Prostate gland (tissue), 2 donors: ENCODE measurements around the gene TBK1. TPM values are rescaled to one million over a fixed set of nuclear protein-coding genes. Genes with fewer than 3 reads are reported as not detected.

Source experiments
- DNase-seq: peaks from one replicate; pipeline ENCODE4 v3.0.0-alpha.2; 2019; ENCODE audit warnings: low spot score
- H3K27ac ChIP-seq, 2 donors: fragments of 200-600 bp; sonication (generic); 2 replicates each; pipeline ENCODE4 v1.5.1; 2017 to 2019
- H3K27me3 ChIP-seq: fragments of 200-600 bp; sonication (generic); replicated peaks from 2 replicates; pipeline ENCODE4 v1.5.1; 2019; ENCODE audit not compliant: insufficient read depth
- H3K36me3 ChIP-seq, 2 donors: fragments of 200-600 bp; sonication (generic); 1 replicate in 1 of 2; 2 replicates in 1 of 2; pipeline versions ENCODE4 v1.5.1 to v1.8.1; 2017 to 2019
- H3K4me1 ChIP-seq: fragments of 200-600 bp; sonication (generic); replicated peaks from 2 replicates; pipeline ENCODE4 v1.5.1; 2019
- H3K4me3 ChIP-seq, 2 donors: fragments of 200-600 bp; sonication (generic); 2 replicates each; pipeline ENCODE4 v1.5.1; 2017 to 2019
- H3K9me3 ChIP-seq: fragments of 200-600 bp; sonication (generic); 2 replicates; pipeline ENCODE4 v1.5.1; 2017
- POLR2A ChIP-seq: fragments of 450-650 bp; IDR thresholded peaks from one replicate; pipeline ENCODE4 v1.6.1; 2016; ENCODE audit warnings: antibody characterized with exemption, mild to moderate bottlenecking
- POLR2AphosphoS5 ChIP-seq: sonication (generic); formaldehyde crosslinking; IDR thresholded peaks from one replicate; pipeline ENCODE4 v1.6.1; 2017; ENCODE audit warnings: antibody characterized with exemption
- WGBS: methylation state at CpG from one replicate; pipeline ENCODE4 v1.1.5; 2018; 5-methylcytosine and 5-hydroxymethylcytosine counted together
- intact Hi-C: fragments of 100-400 bp; cut with DNase I; formaldehyde crosslinking; loops from one replicate; pipeline ENCODE4 v1.14.2; 2022
- total RNA-seq, 2 donors: library from RNA; depleted of rRNA; stranded (reverse); fragments of >200 nt; gene quantifications; one replicate each; pipeline ENCODE4 v1.1.0, GENCODE V29; 2016
- TF ChIP-seq, protein P1 (sequence below), 4 experiments: fragments of 200-600 bp in 2 of 4; fragments of 450-650 bp in 2 of 4; sonication (generic) in 2 of 4; IDR thresholded peaks; 1 replicate in 3 of 4; 2 replicates in 1 of 4; pipeline ENCODE4 v1.5.1; 2016 to 2019; ENCODE audit warnings: antibody characterized with exemption in 4 of 4, mild to moderate bottlenecking in 2 of 4, moderate library complexity in 2 of 4

Gene TBK1
- total RNA-seq, 2 donors from 2014 or later = 25.9 to 33.6 TPM

DNA sequence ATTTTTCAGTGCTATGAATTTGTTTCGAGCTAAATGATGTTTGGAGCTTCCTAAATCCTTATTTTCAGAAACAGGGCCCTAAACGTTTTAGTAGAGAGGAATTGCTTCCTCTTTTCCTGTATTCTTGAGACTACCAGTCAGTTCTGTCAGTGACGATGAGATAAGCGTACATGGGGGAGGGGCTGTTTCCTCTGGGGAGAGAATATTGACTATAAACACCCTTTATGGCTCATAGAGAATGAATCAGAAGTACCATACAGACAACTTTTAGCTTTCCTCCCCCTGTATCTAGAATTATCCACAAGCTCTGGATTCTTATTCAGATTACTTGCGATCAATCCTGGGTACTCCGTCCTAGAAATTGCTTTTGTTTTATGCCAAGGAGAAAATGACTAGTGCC, 5.1 kb downstream of the TBK1 start:
- no peaks in the 10 kb centered on the region for H3K4me1 ChIP-seq
- no peaks in the 10 kb centered on the region for H3K27me3 ChIP-seq
- no peaks in the 10 kb centered on the region for H3K36me3 ChIP-seq
- no peaks in the 10 kb centered on the region for H3K9me3 ChIP-seq
- no peak for DNase-seq
- WGBS = 54% methylated on average over 6 of the region's 6 CpGs
- TF ChIP-seq, protein P1, sequence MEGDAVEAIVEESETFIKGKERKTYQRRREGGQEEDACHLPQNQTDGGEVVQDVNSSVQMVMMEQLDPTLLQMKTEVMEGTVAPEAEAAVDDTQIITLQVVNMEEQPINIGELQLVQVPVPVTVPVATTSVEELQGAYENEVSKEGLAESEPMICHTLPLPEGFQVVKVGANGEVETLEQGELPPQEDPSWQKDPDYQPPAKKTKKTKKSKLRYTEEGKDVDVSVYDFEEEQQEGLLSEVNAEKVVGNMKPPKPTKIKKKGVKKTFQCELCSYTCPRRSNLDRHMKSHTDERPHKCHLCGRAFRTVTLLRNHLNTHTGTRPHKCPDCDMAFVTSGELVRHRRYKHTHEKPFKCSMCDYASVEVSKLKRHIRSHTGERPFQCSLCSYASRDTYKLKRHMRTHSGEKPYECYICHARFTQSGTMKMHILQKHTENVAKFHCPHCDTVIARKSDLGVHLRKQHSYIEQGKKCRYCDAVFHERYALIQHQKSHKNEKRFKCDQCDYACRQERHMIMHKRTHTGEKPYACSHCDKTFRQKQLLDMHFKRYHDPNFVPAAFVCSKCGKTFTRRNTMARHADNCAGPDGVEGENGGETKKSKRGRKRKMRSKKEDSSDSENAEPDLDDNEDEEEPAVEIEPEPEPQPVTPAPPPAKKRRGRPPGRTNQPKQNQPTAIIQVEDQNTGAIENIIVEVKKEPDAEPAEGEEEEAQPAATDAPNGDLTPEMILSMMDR (IDR thresholded peaks at IDR 0.05) = no peak
- TF ChIP-seq POLR2AphosphoS5 (no peak), POLR2A (no peak)
- H3K4me3 ChIP-seq = no peak overlapping the region
- no peak overlapping the region for H3K27ac ChIP-seq
- intact Hi-C loops = no loop called here

DNA sequence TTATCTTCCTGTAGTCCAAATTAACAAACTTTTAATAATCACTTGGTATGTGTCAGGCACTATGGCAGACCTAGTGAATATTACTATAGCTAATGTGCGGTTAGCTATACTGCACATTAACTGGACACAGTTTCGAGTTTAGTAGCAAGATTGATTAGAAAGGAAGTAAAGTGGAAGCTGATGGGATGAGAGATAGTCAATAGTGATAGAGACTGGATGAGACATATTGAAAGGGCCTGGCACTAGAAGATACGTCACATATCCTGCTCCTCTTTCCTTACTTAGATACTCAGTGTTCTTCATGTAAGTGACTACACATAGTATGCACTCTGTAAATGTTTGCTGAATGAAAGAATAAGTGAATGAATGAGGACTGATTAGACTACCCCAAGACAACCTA, 5.5 kb downstream of the TBK1 start:
- TF ChIP-seq POLR2A = no peak
- TF ChIP-seq, protein P1 (IDR thresholded peaks at IDR 0.05) = no peak
- TF ChIP-seq POLR2AphosphoS5 = no peak
- Histone ChIP-seq H3K27me3 (no peaks in the 10 kb centered on the region), H3K36me3 (no peaks in the 10 kb centered on the region), H3K4me3 (no peak overlapping the region), H3K4me1 (no peaks in the 10 kb centered on the region), H3K9me3 (no peaks in the 10 kb centered on the region), H3K27ac (no peak overlapping the region)
- WGBS = 89% methylated on average over 3 of the region's 3 CpGs
- intact Hi-C loops = no loop called here
- no peak for DNase-seq

DNA sequence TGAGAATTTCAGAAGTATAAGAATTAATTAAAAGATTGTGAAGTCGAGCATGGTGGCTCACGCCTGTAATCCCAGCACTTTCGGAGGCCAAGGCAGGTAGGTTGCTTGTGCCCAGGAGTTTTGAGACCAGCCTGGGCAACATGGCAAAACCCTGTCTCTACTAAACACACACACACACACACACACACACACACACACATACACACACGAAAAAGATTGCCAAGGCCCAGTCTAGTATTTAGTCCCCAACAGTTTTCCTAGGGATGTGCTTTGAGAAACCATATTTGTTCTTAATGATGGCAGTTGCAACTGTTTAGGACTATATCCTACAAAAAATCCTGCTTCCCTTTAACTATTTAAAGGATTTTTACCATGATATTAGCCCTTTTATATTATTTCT, 6.0 kb downstream of the TBK1 start:
- intact Hi-C loops = no loop called here
- H3K4me3 ChIP-seq = no peak overlapping the region
- H3K4me1 ChIP-seq = no peaks in the 10 kb centered on the region
- no peaks in the 10 kb centered on the region for H3K27me3 ChIP-seq
- no peaks in the 10 kb centered on the region for H3K36me3 ChIP-seq
- no peak for TF ChIP-seq POLR2AphosphoS5
- TF ChIP-seq, protein P1 (IDR thresholded peaks at IDR 0.05) = no peak
- no peak for TF ChIP-seq POLR2A
- 85% methylated on average over 4 of the region's 4 CpGs for WGBS
- H3K9me3 ChIP-seq = no peaks in the 10 kb centered on the region
- no peak for DNase-seq
- no peak overlapping the region for H3K27ac ChIP-seq

DNA sequence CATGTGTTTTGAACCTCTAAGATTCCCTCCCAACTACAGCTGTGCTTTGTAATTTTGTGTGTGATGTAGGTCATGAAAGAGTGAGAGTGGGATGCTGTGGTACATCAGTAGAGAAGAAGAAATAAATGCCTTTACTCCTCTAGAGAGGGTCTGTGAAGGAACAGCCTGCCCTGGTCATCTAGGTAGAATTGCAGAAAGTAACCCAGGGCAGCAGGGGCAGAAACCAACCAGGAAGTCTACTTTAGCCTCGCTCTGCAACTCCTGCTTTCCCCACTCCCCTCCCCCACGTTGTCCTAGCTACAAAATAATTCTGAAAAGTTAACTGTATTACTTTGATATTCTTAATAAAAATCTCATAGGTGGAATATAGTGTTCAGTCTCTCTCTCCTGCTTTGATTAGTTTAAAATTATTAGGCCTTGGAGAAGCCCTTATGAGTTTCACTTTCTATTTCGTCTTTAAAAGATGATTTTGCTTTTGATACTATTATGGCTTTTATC, 7.5 kb downstream of the TBK1 start:
- H3K4me1 ChIP-seq = no peaks in the 10 kb centered on the region
- 41% methylated on average over 3 of the region's 3 CpGs for WGBS
- no peak overlapping the region for H3K4me3 ChIP-seq
- peak overlapping the region; percentile 48 to 53 for H3K27ac ChIP-seq
- intact Hi-C loops = no loop called here
- H3K27me3 ChIP-seq = no peaks in the 10 kb centered on the region
- no peak for DNase-seq
- H3K9me3 ChIP-seq = no peaks in the 10 kb centered on the region
- TF ChIP-seq POLR2AphosphoS5 (no peak), POLR2A (no peak)
- TF ChIP-seq, protein P1 (IDR thresholded peaks at IDR 0.05) = no peak
- no peaks in the 10 kb centered on the region for H3K36me3 ChIP-seq

DNA sequence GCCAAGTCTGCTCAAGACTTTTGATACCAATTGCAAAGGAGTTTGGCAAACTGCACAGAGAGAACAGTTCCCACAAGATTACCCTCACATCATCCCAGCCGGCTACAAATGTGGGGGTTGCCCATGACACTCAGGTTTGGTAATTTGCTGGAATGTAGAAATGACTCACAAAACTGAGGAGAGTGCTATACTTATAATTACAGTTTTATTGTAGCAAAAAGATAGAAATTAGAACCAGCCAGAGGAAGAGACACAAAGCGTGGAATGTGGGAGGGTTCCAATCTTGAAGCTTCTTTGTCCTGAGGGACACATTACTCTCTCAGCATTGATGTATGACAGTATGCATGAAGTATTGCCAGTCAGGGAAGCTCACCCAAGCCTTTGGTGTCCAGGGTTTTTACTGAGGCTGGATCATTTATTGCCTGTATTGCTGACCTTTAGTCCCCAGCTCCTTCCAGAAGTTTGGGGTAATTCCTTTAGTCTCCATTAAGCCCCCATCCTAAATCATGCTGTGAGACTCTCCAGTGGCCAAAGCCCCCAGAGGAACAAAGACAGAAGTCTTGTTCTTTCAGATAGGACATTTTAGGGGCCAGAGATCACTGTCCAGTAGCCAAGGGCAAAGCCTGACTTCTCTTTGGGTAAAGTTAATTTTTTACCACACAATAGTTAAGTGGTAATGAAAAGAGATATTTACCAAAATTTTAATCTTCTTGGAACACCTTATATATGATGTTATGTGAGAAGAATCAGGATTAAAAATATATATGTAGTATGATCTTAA, 9.9 kb downstream of the TBK1 start:
- 66% methylated on average over 2 of the region's 2 CpGs for WGBS
- no peak overlapping the region for H3K27ac ChIP-seq
- H3K4me1 ChIP-seq = no peaks in the 10 kb centered on the region
- DNase-seq = no peak
- H3K36me3 ChIP-seq = no peaks in the 10 kb centered on the region
- H3K4me3 ChIP-seq = no peak overlapping the region
- intact Hi-C loops = no loop called here
- TF ChIP-seq, protein P1 (IDR thresholded peaks at IDR 0.05) = no peak
- TF ChIP-seq POLR2AphosphoS5 (no peak), POLR2A (no peak)
- no peaks in the 10 kb centered on the region for H3K27me3 ChIP-seq
- no peaks in the 10 kb centered on the region for H3K9me3 ChIP-seq
